Fibroblast of pulmonary artery (primary cell): ENCODE data around the gene UPP1.
"Not testable (repeated sequence)": the region's sequence is repeated elsewhere in the genome, so short reads cannot be mapped to it uniquely, and the experiment has no call there.

Experiments used
- DNase-seq: peaks from one replicate; pipeline ENCODE4 v3.0.0-alpha.2; 2010; ENCODE audit warnings: low read depth
- H3K4me3 ChIP-seq: replicated peaks from 2 replicates; pipeline ENCODE4 v1.5.1; 2011; ENCODE audit warnings: low read depth, mild to moderate bottlenecking, control low read depth, low read length, moderate library complexity
- CTCF ChIP-seq: IDR thresholded peaks from 2 replicates; pipeline ENCODE4 v1.5.1; 2011; ENCODE audit warnings: mild to moderate bottlenecking, control low read depth, low read length, inconsistent platforms; ENCODE audit errors: missing control alignments

Gene UPP1

GRCh38 chr7:48114115-48114514 is 25.1 kb downstream of the UPP1 start:
- H3K4me3 ChIP-seq, result no peak overlapping the region
- no peak for DNase-seq
- no peak for TF ChIP-seq CTCF

DNA sequence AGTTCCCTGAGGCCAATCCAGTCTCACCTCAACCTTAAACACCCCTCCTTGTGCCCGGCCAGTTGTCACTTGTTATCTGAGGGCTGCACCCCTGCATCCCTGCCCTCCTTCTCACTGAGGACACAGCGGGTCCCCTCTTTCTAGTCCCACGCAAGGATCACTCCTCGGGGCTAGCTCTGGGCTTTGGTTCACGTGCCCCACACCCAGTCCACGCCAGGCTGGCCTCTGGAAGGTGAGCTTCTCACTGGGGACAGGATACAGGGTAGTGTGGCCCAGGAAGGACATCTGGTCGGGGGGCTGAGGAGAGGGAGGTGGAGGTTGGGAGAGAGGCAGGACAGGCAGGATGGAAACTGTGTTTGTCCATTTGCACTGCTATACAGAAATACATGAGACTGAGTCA is 25.5 kb downstream of the UPP1 start:
- H3K4me3 ChIP-seq, result no peak overlapping the region
- no peak for DNase-seq
- TF ChIP-seq CTCF, result no peak

- no peak overlapping the region for H3K4me3 ChIP-seq
- no peak for DNase-seq
- no peak for TF ChIP-seq CTCF
Observed at GRCh38 chr7:48116043-48116442, 27.0 kb downstream of the UPP1 start.

GRCh38 chr7:48118041-48118440 is 29.0 kb downstream of the UPP1 start:
- DNase-seq, result no peak
- no peak overlapping the region for H3K4me3 ChIP-seq
- no peak for TF ChIP-seq CTCF

GRCh38 chr7:48120536-48120935 is 31.5 kb downstream of the UPP1 start:
- not testable (repeated sequence) for H3K4me3 ChIP-seq, DNase-seq

DNA sequence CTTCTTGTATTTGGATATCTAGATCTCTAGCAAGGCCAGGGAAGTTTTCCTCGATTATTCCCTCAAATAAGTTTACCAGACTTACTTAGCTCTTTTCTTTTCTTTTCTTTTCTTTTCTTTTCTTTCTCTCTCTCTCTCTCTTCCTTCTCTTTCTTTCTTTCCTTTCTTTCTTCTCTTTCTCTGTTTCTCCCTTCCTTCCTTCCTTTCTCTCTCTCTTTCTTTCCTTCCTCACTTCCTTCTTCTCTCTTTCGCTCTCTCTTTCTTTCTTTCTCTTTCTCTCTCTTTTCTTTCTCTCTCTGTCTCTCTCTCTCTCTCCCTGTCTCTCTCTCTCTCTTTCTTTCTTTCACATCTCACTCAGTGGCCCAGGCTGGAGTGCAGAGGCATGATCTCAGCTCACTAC is 37.0 kb downstream of the UPP1 start:
- H3K4me3 ChIP-seq, result no peak overlapping the region
- no peak for DNase-seq
- TF ChIP-seq CTCF, result no peak

- no peak for TF ChIP-seq CTCF
- DNase-seq, result no peak
- H3K4me3 ChIP-seq, result no peak overlapping the region
Observed at GRCh38 chr7:48130658-48131108, 41.6 kb downstream of the UPP1 start.

DNA sequence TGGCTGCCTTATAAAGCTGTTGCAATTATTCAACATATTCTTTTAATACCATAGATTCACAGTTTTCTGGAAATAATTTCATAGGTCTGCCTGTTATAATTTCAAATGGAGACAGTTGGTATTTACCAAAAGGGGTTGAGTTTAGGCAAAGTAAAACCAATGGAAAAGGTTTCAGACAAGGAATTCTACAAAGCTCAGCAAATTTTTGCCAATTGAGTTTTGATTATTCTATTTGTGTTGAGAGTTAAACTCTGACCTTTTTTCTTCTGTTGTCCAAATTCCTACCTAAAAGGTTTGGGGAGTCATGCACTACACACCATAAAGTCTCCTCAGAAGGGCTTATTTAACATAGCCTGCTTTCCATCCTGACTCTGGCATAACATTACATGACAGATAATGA is 43.7 kb downstream of the UPP1 start:
- TF ChIP-seq CTCF, result no peak
- no peak for DNase-seq
- no peak overlapping the region for H3K4me3 ChIP-seq
